Activated CD4-positive, alpha-beta T cell treated with anti-CD3 and anti-CD28 coated beads, Interleukin-10, Interleukin-2, amounts not matched to agents 100 ng/mL and 50 ng/mL, durations not matched to agents 16 hours and 8 hours (primary cell): ENCODE results near the gene FMNL2.
A peak's percentile ranks its signal among the peaks of the same experiment; 100 is the strongest.

ENCODE experiments used
- DNase-seq: peaks from one replicate; pipeline ENCODE4 v3.0.0-alpha.2; 2020

The FMNL2 gene

GRCh38 chr2:152560873-152561595 is 226.1 kb downstream of the FMNL2 start:
- no peak for DNase-seq

DNA sequence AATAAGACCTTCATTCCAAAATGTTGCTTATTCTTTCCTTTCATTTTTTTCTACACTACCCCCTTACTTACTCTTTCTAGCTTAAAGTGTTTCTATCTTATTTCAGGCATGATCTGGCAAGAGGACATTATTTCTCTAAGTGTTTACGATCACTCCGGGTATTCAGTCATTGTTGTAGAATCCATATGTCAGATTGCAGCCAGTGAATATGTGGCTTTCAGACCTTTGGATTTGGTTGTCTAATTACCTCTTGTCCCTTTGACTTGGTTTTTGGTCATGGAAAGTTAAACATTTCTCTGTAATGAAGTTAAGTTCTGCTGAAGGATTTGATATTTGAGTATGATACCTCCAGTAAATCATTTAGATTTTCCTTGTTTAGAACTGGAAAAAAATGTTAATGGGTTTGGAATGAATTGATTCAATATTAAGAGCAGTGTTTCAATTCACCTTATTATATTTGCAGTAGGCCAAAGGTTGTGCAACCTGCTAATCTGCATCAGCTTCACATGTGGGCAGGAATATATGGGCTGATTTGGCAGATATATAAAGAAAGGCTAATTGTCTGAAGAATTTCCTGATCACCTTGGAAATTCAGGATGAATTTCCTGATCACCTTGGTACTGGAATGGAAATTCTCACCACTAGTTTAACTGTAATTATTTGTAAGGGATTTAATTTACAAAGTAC is 227.4 kb downstream of the FMNL2 start:
- DNase-seq, result no peak

- no peak for DNase-seq
Observed at GRCh38 chr2:152563764-152564163, 228.8 kb downstream of the FMNL2 start.

DNA sequence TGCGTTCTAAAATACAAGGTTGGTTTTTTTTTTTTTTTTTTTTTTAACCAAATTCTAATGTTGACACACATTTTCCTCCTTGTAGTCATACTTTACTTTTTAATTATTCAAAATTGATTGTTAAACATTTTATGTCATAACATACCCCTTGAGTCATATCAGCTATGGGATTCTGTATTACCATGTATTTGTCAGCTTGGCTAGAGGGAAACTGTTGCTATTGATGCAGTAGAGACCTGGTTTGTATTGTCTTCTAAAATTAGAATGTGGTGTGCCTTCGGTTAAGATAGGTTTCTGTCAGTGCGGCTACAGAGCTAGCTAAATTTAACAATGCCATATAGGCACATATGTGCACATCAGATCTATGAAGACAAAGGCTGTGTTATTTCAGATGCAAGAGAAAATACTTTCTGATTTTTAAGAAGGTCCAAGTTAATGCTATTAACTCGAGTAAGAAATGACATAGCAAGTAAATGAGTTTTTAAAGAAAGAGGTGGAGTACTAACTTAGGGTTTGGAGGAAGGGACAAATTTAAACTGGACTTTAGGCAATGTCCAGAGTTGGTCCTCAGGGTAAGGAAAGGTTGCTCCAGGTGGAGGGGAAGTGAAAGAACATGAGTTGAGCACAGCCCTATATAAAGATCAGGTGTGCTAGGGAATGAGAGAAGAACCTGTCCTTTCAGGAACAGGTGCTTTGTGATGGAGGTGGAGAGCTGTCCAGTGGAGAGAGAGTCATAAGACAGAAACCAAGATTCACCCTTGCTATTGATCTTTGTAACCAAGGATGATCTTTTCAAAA is 230.0 kb downstream of the FMNL2 start:
- DNase-seq, result peak; percentile 57

GRCh38 chr2:152565884-152566727 is 231.1 kb downstream of the FMNL2 start:
- no peak for DNase-seq

DNA sequence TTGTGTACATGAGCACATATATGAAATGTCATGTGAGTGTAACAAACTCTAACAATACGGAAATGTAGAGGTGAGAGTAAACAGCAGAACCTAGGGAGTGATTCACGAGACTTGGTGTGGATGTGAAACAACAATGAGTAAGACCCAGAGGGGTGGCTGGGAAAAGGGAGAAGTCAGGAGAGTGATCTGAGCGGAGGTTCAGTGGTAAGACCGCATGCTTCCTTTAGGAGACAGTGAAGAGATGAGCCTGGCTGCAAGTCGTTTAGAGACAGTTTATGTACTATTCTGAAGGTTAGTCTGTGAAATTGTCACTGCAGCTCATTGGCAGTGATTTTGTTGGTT is 231.7 kb downstream of the FMNL2 start:
- peak; percentile 55 for DNase-seq

DNA sequence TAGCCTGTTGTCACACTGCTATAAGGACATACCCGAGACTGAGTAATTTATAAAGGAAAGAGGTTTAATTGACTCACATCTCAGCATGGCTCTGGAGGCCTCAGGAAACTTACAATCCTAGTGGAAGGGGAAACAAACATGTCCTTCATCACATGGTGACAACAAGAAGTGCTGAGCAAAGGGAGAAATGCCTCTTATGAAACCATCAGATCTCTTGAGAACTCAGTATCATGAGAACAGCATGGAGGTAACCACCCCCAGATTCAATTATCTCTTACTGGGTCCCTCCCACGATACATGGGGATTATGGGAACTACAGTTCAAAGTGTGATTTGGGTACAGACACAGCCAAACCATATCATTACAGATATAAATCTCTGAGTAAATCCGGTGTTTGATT is 233.6 kb downstream of the FMNL2 start:
- DNase-seq, result no peak

- no peak for DNase-seq
Observed at GRCh38 chr2:152569186-152569585, 234.2 kb downstream of the FMNL2 start.

DNA sequence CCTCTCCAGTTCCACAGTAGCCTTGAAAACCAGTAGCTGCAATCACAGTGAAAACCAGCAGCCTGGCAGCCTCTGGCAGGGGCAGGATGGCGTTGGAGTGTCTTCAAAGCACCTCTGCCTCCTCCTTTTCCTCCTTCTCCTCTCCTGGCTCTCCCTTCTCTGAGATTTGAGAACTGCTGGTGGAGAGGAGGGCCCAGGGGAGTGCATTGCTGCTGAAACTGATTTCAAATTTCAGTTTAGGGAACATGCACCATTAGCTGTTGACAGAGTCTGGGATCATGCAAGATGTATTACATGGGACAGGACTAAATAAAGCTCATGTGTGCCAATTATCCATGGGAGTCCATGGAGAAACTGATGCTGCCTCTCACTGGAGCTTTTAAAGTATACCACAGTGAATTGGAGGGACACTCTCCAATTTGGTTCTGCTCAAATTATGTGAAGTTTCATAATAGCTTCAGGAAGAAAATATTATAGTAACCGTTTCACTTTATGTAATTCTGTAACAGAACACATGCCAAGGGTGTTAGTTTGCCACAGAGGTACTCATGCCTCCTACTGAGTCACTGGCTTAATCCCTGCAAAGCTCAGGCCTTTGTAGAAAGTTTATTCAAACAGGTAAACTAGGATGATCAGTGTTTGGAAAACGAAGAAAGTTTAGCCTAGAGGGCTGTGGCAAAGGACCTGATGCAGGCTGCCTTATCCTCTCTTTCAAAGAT is 236.2 kb downstream of the FMNL2 start:
- peak; percentile 40 for DNase-seq

- DNase-seq, result no peak
Observed at GRCh38 chr2:152572031-152572430, 237.1 kb downstream of the FMNL2 start.

- peak; percentile 94 for DNase-seq
Observed at GRCh38 chr2:152573168-152573567, 238.2 kb downstream of the FMNL2 start.

DNA sequence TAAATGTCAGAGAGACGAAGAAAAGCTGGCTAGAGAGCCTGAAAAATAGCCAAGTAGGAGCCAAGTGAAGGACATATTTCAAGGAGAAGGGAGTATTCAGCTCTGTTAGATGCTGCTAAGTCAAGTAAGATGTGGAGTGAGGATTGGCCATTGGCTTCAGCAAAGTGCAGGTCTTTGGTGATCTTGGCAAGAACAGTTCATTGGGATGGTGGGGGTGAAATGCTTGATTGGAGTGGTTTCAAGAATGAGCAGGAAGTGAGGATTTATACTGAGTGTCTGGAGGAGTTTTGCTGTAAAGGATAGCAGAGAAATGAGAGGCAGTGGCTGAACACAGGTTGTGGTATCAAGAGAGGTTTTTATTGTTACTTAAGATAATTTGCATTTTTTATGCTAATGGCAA is 242.6 kb downstream of the FMNL2 start:
- DNase-seq, result no peak

GRCh38 chr2:152578573-152578972 is 243.6 kb downstream of the FMNL2 start:
- no peak for DNase-seq

GRCh38 chr2:152580714-152581113 is 245.7 kb downstream of the FMNL2 start:
- DNase-seq, result no peak

DNA sequence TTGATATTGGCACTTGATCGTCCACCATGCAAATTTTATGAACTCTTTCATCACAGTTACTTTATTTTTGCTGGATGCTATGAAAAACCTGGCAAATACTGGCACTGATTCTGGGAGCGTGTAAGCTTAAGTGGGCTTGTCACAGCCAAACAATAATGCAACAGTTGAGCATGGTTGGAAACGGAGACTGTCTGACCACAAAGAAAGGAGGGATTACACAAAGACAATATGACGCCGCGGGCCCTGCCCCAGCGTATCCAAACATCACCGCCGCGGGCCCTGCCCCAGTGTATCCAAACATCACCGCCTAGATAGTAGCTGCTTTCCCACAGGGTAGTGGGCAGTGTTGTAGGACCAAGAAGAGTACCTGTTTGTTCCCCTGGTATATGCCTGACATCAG is 246.4 kb downstream of the FMNL2 start:
- no peak for DNase-seq

GRCh38 chr2:152582081-152582480 is 247.1 kb downstream of the FMNL2 start:
- DNase-seq, result no peak

DNA sequence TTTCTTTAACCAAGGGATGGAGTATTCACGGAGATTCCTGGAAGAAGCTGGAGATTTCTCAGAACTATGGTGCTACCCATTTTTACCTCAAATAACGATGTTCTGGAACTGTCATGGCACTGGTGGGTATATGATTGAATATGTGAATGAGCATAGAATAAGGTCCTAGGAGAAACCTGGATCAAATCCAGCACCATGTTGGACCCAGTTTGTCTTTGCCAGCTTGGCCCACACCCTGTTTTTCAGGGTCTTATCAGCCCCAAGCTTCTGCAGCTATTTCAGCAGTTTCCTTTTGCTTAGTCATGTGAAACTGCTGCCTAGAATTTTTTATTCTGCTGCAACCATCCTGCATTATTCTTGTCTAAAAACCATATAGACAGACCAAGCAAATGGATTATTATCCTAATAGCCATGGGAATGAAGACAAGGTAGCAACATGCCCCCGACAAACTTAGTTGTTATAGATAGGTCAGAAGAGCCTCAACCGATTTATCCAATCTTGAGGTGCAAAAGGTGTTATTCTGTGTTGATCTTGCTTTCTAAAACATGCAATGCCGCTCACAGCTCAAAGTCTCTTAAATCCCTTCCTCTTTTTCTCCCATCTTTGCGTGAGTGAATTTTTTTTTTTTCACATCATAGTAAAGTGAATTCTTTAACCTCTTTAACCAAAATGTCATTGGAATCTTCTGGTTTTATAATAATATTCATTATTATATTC is 248.7 kb downstream of the FMNL2 start:
- DNase-seq, result no peak

- DNase-seq, result no peak
Observed at GRCh38 chr2:152584301-152584700, 249.3 kb downstream of the FMNL2 start.

- peak; percentile 38 for DNase-seq
Observed at GRCh38 chr2:152585830-152586484, 251.0 kb downstream of the FMNL2 start.

DNA sequence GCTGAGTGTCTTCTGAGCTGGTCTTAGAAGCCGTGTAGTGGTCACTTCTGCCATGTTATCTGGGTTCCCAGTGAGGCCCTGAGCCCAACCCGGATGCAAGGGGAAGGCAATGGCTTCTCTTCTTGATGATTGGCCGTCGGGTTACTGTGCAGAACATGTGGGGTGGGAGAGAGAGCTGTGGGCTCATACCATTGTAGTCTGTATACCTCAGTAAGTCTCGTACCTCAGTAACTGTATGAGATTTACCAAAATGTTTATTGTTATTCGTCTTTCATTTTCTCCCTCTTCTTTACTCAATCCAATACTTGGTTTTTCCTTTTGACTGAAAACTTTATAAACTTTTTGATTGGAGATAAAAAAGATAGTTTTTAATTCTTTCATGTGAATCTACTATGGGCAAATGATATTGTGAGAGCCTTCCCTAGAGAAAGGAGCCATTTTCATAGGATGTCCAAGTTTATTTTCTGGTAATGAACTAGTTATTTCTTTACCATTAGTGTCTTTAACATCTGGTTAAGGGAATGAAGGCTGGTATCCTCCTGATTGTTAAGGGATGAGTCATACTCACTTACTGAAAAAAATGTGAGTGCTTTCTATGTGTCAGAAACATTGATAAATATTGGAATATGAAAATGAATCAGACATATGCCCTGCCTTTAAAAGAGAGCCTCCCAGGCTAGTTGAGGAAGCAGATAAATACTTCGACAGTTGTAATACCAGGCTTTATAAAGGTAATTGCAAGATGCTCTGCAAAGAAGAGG is 252.4 kb downstream of the FMNL2 start:
- DNase-seq, result peak; percentile 64
